GM10248 (cell line): ENCODE results near the gene TSR1.
A peak's percentile ranks its signal among the peaks of the same experiment; 100 is the strongest.

Experiments
- CTCF ChIA-PET: fragments of 300-600 bp; sonication (Branson Sonifier 250); formaldehyde crosslinking; extraction: SDS; loops from one replicate; lab custom pipeline; 2021; ENCODE audit warnings: antibody characterized with exemption; lab: Yijun Ruan, JAX
- POLR2A ChIA-PET: fragments of 350-650 bp; sonication (Branson Sonifier 250); formaldehyde crosslinking; extraction: SDS; loops from one replicate; lab custom pipeline; 2020; ENCODE audit warnings: antibody characterized with exemption; lab: Yijun Ruan, JAX
- DNase-seq: peaks from one replicate; pipeline ENCODE4 v3.0.0; 2012; ENCODE audit errors: extremely low spot score
- TF ChIP-seq, protein P1 (sequence below): IDR thresholded peaks from 2 replicates; pipeline ENCODE4 v1.5.1; 2012; ENCODE audit warnings: mild to moderate bottlenecking, low read depth; ENCODE audit errors: extremely low read depth, missing control alignments, control extremely low read depth

TSR1 gene

DNA sequence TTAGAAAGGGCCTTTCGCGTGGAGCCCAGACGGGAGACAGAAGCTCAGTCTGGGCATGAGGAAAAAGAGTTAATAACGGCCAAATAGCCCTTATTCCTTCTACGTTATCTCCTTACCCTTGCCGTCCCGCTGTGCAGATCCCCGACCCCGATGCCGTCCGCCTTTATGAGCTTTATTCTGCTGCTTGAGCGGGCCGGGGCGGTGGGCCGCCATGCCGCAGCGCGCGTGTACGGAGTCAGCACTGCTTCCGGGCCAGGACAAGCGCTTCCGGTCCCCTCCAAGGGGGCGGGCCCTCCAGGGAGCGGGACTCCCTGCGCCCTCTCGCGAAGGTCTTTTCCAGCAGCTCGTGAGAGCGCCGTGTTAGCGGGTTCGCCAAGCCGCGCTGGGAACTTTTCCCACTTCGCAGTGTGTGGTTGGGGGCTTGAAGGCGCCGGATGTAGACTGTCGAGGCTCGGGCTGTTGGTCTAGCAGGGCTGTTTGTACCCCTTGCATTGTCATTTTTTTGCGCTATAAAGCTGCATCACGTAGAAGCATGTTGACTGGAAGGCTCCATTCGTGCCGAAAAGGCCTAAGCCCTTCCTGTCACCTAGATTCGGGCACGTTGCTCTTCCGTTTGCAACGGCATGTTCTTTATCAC, at the start of gene TSR1:
TSR1 (minus strand) TSS at position 243 of the 637 bp plus-strand sequence; CDS start at position 213, 30 bp downstream.
- DNase-seq: peak; percentile 98
- POLR2A ChIA-PET: interaction anchor here (0.6 to 1.3 kb wide), 5 partner anchors 9 to 281 kb away, joined by 3 to 5 read pairs (median 4); no protein-coding TSS in a partner anchor
- TF ChIP-seq, protein P1, sequence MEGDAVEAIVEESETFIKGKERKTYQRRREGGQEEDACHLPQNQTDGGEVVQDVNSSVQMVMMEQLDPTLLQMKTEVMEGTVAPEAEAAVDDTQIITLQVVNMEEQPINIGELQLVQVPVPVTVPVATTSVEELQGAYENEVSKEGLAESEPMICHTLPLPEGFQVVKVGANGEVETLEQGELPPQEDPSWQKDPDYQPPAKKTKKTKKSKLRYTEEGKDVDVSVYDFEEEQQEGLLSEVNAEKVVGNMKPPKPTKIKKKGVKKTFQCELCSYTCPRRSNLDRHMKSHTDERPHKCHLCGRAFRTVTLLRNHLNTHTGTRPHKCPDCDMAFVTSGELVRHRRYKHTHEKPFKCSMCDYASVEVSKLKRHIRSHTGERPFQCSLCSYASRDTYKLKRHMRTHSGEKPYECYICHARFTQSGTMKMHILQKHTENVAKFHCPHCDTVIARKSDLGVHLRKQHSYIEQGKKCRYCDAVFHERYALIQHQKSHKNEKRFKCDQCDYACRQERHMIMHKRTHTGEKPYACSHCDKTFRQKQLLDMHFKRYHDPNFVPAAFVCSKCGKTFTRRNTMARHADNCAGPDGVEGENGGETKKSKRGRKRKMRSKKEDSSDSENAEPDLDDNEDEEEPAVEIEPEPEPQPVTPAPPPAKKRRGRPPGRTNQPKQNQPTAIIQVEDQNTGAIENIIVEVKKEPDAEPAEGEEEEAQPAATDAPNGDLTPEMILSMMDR: peak; percentile 45
- CTCF ChIA-PET: interaction anchor here (0.7 to 8.6 kb wide), 15 partner anchors 10 to 283 kb away, joined by 3 to 56 read pairs (median 5); partner anchors contain the start of gene HIC1

DNA sequence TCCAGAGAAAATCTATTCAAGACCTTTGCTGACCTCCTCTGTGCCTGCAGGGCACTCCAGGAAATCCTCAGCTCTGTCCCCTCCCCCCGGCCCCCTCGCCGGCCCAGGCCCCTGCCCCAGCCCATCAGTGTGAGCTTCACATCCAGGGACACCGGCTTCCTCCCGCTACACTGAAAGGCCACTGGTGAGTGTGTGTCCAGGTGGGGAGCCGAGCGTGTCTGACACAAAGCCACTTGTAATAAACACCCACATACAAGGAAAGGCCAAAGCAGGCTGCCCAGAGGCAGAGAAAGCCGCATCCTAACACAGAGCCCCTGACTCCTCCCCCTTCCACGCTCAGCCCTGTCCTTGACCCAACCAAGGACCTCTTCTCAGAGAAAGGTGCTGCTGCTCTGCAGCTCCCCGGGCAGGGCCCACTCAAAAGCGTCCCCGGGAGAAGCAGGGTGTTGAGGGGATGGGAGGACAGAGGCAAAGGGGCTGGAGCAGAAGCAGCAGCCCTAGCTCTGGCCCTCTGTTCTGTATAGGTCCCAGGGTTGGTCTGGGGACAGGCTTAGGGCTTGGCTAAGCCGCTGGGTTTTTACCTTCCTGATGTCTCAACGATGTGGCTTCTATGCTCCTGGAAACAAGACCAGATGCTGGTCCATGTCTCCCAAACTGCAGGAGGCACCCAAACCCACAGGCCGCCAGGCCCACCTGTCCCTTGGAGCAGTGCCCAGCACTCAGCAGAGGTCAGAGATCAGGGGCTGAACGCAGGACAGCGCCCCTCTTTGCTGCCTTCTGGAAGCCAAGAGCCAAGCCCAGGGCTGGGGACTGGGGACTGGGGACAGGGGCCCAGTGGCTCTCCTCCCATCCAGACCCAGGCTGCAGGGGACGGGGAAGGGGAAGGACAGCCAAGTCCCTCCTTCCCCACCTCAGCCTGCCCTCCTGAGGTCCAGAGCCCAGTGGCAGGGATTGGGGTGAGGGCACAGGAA, 49.3 kb upstream of the TSR1 start:
- TF ChIP-seq, protein P1: no peak
- CTCF ChIA-PET: interaction anchor here (14.0 kb wide), 1 partner anchor 32 kb away, joined by 404 read pairs; no protein-coding TSS in a partner anchor
- POLR2A ChIA-PET: no interaction called here

DNA sequence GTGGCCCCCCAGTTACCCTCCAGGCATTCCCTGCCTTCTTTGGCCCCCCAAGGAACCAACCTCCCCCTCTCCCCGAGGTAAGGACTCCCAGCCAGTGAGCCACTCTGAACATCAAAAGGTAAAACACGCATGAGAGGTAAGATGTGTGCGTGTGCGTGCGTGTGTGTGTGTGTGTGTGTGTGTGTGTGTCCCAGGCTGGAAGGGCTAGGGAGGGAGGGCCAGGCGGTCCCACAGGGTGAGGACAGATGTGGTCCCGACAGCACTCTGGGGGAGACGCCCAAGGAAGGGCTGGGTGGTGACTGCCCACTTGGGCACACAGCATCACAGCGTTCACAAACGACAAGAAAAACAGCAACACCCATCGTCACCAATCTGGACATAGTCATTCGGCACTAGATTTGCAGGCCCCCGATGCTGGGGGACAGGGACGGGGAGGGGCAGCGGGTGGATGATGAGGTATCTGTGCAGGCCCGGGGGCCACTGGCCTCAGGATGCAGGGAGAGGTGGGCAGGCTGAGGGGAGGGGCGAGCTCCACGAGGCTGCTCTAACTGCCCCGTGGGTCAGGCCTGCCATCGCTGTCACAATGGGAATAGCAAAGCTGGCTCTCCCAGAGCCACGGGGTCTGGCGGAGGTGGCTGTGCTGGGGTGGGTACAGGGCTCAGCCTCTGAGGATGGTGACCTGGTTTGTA, 48.3 kb upstream of the TSR1 start:
- ChIA-PET CTCF (interaction anchor here (2.8 to 14.0 kb wide), 5 partner anchors 7 to 291 kb away, joined by 17 to 404 read pairs (median 39); no protein-coding TSS in a partner anchor), POLR2A (no interaction called here)
- TF ChIP-seq, protein P1: no peak
- no peak for DNase-seq

More for the DNA sequence above, 49.3 kb upstream of the TSR1 start:
- DNase-seq: no peak

DNA sequence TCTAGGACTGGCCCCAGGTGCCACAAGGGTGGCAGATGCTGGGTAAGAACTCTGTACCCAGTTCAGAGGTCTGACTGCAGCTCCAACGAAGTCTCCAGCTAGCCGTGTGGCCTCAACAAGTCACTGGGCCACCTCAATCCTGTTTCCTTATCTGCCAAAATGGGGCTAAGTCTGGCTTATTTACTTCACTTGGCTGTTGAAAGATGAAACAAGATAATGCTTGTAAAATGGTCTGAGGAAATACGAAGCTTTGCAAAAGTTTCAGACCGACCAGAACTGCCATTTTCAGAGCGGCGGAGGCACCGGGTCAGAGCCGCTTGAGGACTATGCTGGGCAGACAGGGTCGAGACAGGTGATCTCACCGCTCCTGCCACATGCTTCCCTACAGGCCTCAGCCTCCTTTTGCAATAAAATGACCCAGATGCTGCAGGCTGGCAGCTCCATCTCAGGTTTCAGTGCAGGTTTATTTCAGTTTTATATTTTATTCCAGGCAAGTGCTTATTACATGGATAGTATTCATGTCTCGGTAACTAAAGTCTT, 47.4 kb upstream of the TSR1 start:
- ChIA-PET POLR2A (interaction anchor here (2.1 kb wide), 1 partner anchor 9 kb away, joined by 15 read pairs; no protein-coding TSS in a partner anchor), CTCF (interaction anchor here (0.7 to 14.0 kb wide), 20 partner anchors 8 to 629 kb away, joined by 3 to 404 read pairs (median 12); partner anchors contain the start of genes SMG6, SRR and TSR1)
- TF ChIP-seq, protein P1: no peak
- DNase-seq: no peak

DNA sequence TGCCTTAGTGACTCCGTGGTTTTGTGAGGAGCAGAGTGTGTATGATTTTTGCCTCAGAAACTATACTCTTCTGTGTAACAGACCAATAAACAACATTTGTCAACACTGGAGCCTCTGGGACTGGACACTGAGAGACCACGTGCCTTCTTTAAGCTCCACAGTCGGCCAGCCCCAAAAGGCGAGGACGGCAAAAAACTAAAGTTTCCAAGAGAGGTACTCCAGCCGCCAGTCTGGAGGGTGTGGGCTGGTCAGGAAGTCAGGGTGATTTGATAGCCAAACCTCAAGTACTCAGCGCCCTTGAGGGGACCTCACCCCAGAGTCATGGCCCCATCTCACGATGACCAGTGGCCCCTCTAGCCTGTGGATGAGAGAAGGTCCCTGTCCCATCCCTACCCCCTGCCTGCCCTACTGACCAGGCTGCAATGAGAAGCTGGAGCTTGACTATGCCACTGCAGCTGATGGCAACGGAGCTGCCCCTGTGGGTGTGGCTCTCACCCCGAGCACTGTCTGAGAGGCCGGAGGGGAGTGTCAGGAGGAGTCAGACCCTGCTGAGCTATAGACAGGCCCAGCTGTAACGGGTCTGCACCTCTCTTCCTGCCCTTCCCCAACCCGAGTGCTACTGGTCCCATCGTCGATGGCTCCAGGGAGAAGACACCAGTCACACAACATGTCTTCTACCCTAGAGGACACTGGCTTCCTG, 44.8 kb upstream of the TSR1 start:
- CTCF ChIA-PET: interaction anchor here (1.5 to 14.0 kb wide), 12 partner anchors 8 to 353 kb away, joined by 3 to 404 read pairs (median 22); partner anchors contain the start of genes MNT and TSR1
- DNase-seq: no peak
- TF ChIP-seq, protein P1: no peak
- POLR2A ChIA-PET: no interaction called here
